CD4-positive, alpha-beta T cell treated with Interleukin-15 for 1 hour (primary cell): ENCODE data around the gene PSMF1.

Experiments
- DNase-seq: peaks from one replicate; pipeline ENCODE4 v3.0.0-alpha.2; 2020

Gene PSMF1

DNA sequence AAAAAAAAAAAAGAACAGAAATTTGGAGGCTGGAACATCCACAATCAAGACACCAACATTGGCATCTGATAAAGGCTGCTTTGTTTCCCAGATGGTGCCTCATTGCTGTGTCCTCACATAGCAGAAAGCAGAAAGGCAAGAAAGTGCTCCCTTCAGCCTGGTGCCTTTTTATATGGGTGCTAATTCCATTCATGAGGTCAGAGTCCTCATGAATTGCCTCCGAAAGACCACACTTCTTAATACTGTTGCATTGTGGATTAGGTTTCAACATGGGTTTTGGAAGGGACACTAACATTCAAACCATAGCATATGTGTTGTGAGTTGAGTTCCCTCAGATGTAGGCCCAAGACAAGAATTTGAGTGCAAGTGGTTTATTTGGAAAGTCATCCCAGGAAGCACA, 76.8 kb downstream of the PSMF1 start:
- DNase-seq = no peak

GRCh38 chr20:1196634-1197033, 78.2 kb downstream of the PSMF1 start:
- no peak for DNase-seq

DNA sequence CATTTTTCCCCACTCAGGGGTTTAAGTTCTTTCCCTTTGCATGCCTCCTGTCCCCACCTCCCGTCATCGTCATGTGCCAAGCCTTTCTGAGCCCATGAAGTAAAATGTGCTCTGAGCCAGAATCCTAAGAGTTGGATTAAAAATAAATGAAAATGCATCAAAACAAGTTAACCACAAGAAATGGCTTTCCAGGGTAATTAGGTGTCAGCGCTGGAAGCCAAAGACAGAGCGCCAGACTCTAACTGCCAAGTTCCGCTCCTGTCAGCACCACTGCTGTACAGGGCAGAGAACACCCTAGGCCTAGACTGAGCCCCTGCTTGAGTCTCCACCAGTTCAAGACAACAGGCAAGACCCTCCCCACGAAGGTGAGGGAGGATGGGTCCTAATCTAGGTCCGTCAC, 79.4 kb downstream of the PSMF1 start:
- DNase-seq = no peak

- no peak for DNase-seq
Measured at GRCh38 chr20:1198751-1199150, 80.3 kb downstream of the PSMF1 start.

DNA sequence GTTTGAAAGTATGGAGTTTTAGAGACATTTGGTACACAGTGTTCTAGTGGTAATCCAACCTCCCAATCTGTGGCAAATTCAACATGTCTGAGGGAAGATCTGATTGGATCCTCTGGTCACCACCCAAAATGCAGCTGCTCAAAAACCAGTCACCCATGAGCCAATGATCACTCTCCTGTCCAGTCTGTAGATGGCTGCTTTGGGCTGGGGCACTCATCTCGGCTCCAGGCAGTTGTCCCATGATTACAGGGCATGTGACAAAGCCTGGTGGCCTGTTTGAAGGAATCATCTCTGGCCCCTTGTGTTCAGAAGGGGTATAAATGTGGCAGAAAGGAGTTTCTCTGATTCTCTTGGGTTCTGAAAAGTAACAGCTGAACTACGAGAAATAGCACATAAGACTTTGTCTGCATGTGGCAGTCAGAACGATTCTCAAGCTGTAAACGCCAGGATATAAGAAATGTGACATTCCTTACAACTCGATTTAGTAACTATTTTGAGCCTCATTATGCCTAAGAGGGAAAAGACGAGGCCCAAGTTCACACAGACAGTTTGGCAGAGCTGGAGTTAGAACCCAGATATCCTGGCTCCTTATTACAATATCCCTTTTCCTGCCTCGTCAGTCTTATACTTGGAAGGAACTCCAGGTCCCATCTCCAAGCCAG, 80.9 kb downstream of the PSMF1 start:
- no peak for DNase-seq

DNA sequence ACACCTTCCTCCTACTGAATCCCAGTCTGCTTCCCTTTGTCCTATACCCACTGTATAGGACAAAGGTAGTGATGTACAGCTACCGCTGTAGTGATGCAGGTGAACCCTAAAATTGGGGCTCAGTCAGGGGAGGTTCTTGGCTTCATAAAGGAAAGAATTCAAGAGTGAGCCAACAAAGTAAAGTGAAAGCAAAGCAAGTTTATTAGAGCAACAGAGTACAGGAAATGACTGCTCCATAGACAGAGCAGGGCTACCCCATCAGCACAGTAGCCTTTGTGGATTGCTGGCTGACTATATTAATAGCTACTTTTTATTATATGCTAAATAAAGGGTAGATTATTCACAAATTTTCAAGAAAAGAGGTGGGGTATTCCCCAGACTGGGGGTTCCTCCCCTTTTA, 81.6 kb downstream of the PSMF1 start:
- no peak for DNase-seq

DNA sequence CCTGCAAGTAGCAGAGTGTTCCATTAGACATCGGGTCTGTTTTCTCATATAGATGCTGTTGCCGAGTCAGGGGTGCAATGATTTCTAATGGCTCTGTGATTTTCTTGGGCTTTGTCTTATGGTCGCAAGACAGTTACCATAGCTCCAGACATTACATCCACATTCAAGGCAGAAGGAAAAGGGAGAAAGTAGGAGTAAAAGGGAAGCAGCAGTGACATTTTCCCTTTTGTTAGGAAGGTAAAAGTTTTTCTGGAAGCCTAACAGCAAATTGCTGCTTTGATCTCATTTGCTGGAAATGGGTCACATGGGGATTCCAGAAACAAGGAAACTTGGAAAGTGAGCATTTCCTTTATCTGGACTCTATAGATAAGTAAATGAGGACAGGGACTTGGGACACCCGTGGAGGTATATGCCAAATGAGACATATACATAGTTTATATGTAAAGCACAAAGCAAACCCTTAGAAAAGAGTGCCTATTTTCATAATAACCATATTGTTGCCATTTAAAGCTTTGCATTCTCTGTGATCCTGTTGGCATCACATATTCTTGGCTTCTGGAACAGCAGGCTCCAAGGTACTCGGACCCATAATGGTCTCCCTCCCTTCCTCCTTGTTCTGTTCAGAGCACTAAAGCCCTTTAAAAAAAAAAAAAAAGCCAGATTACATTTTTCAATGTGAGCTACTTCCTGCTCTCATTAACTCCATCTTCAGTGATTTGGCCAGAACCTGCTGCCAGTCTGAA, 84.5 kb downstream of the PSMF1 start, which contains the start of gene C20orf202:
TSS of gene C20orf202 (plus strand) at position 693 of the 743 bp plus-strand sequence. CDS start 132 bp downstream, outside the sequence.
- no peak for DNase-seq

DNA sequence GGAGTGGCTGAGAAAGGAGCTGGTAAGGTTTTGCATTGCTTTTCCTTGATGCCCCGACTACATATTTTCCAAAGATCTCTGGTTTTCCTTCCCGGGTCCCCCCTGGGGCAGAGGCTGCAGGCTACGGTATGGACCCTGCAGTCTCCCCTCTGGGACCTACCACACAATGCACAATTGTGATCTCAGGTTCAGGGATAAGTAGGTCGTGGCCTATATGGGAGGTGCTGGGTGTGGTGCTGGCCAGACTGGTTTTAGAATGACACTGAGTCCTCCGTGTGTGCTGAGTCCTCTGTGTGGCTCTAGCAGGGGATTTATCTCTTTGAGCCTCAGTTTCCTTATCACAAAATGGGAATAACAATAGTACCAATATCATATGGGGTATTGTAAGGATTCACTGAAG, 85.2 kb downstream of the PSMF1 start:
- DNase-seq = no peak

GRCh38 chr20:1204113-1204512, 85.7 kb downstream of the PSMF1 start:
- DNase-seq = no peak

GRCh38 chr20:1204576-1204975, 86.2 kb downstream of the PSMF1 start:
- no peak for DNase-seq

- no peak for DNase-seq
Measured at GRCh38 chr20:1205802-1206201, 87.4 kb downstream of the PSMF1 start.

GRCh38 chr20:1206366-1207148, 88.2 kb downstream of the PSMF1 start:
- DNase-seq = no peak

- DNase-seq = no peak
Measured at GRCh38 chr20:1207293-1207878, 89.0 kb downstream of the PSMF1 start.

DNA sequence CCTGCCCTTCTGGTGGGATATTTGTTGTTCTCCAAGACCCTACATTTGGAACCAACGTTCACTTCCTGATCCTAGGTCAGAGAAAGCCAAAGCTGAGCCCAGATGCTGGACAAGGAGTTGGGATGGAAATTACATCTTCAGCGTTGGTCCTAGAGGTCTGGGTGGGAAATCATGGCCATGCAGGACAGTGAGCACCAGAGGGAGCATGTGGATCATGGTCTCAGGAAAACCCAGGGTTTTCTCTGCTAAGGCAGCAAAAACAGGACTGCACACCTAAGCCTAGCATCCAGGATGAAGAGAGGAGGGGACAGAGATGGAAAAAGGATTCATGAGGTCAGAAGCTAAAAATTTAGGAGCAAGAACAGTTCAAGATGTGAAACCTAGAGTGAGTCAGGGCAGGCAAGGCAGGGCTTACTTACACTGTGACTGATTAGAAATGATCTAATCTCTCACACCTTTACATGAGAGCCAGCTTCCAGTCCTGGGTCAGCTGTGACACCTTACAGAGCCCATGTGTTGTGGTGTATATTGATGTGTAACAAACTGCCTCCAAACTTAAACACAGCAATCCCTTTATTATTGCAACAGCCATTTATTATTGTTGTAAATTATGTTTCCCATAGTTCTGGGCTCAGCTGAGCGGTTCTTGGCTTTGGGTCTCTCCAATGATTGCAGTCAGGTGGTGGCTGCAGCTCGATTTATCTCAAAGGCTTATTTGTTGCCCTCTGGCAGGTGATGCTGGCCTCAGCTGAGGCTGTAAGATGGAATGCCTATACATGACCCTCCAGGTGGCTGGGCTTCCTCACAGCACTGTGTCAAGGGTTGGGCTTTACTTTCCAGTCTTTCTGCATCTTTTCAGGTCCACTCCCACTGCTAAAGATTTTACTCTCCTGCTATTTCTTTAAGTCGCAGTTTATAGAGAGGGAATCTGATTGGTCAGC, 91.3 kb downstream of the PSMF1 start:
- DNase-seq = no peak

GRCh38 chr20:1210501-1210900, 92.1 kb downstream of the PSMF1 start:
- no peak for DNase-seq

- no peak for DNase-seq
Measured at GRCh38 chr20:1212023-1212422, 93.6 kb downstream of the PSMF1 start.

DNA sequence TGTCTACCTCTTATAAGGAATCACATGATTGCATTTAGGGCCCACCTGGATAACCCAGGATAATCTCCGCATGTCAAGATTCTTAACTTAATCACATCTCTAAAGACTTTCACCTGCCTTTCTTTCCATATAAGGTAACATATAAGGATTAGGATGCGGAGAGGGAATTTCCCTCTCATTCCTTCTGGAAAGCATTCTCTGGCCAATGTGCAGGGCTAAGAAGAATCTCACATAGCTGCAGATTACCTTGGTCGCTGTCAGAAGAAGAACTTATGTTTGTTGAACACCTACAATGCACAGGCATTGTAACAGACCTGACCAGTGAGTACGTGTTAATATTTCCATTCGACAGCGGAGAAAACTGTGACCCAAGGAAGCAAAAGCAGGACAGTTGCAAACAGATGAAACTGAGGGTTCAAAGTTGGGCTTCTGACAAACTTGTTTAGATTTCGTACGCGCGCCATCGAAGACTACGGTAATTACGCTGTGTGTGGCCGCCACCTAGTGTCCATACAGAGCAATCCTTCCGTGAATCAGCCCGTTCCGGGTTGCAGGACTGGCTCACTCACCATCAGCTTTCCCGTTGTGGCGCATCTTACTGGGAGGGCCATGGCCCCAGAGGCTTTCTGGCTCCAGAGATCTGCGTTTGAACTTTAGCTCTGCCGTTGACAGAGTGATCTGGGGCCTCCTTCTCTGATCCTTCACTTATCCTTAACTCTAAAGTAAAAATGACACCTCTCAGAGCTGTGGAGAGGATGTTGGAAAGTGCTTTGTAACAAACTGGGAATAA, 94.4 kb downstream of the PSMF1 start:
- DNase-seq = peak; percentile 59

DNA sequence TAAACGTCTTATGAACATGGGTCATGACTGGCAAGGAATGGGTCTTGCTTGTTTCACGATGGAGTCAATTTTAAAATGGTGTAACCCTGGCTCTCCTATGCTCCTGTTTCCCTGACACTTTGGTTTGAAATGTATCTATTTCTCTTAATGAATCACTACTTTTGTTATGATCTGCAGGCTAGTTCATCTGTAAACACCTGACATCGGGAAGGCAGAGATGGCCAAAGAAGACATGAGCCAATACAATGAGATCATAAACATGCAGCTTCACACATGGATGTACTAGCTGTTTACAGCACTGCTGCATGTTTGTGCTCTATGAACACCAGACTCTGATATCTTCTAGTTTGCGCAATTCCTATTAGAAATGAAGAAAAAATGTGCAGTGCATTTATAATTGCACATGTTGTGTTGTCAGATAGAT, 96.4 kb downstream of the PSMF1 start:
- no peak for DNase-seq

DNA sequence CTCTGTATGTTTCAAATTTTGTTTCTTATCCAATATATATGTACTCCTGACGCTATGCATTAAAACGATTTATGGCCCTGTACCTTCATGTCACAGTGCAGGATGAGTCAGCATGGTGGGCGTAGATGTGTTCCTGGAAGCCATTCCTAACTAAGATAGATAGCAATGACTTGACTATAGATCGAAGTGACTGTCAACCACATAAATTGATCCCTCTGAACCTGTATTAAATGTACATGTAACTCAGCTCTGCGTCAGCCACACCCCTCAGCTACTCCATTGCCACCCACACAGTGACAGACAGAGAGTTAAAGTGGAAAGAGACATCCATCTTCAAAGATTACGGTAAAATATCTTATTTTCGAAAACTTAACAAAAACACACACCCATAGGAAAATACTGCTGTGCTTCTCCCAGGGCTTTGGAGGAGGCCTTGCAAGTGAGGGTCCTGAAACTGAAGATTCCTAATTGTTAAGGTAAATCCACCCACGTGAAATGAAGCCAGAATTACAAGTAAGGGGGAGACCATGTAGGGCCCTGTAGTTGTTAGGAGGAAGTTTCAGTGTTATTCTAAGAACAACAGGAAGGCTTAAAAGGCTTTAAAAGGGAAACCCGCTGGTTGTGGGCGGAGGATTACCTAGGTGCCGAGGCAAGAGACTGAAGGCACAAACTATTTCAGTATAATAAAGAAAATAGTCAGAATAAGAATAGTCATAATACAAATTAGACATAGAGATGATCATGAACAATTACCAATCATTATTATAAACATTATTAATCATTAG, 97.2 kb downstream of the PSMF1 start:
- no peak for DNase-seq
